22Rv1 (cell line): ENCODE results near the gene AIG1.

ENCODE experiments used
- H3K27ac ChIP-seq: fragments of 450-650 bp; 2 replicates; pipeline ENCODE4 v1.5.1; 2017
- CTCF ChIP-seq: fragments of 450-650 bp; IDR thresholded peaks from 2 replicates; pipeline ENCODE4 v1.5.1; 2017; ENCODE audit warnings: mild to moderate bottlenecking
- ZFX ChIP-seq: fragments of 450-650 bp; IDR thresholded peaks from 2 replicates; pipeline ENCODE4 v1.6.1; 2017; ENCODE audit warnings: antibody characterized with exemption, borderline replicate concordance

AIG1 gene

GRCh38 chr6:143049611-143050010 is 11.1 kb upstream of the AIG1 start:
- H3K27ac ChIP-seq = no peak overlapping the region
- TF ChIP-seq CTCF (no peak), ZFX (no peak)

- no peak overlapping the region for H3K27ac ChIP-seq
- TF ChIP-seq CTCF (no peak), ZFX (no peak)
Measured at GRCh38 chr6:143050509-143050908, 10.2 kb upstream of the AIG1 start.

- H3K27ac ChIP-seq = no peak overlapping the region
- TF ChIP-seq ZFX (no peak), CTCF (no peak)
Measured at GRCh38 chr6:143052282-143052681, 8.4 kb upstream of the AIG1 start.

GRCh38 chr6:143053856-143054255 is 6.8 kb upstream of the AIG1 start:
- no peak for TF ChIP-seq ZFX
- H3K27ac ChIP-seq = no peak overlapping the region

GRCh38 chr6:143054329-143054728 is 6.4 kb upstream of the AIG1 start:
- TF ChIP-seq CTCF (no peak), ZFX (no peak)
- H3K27ac ChIP-seq = no peak overlapping the region

GRCh38 chr6:143055213-143055612 is 5.5 kb upstream of the AIG1 start:
- H3K27ac ChIP-seq = no peak overlapping the region
- no peak for TF ChIP-seq ZFX
- TF ChIP-seq CTCF = no peak

- TF ChIP-seq CTCF = no peak
- TF ChIP-seq ZFX = no peak
- no peak overlapping the region for H3K27ac ChIP-seq
Measured at GRCh38 chr6:143055891-143056290, 4.8 kb upstream of the AIG1 start.

- no peak for TF ChIP-seq ZFX
- no peak for TF ChIP-seq CTCF
- H3K27ac ChIP-seq = peak overlapping the region; percentile 67
Measured at GRCh38 chr6:143058987-143059386, 1.7 kb upstream of the AIG1 start.
